ENCODE measurements around the gene WBP2.

GRCh38 chr17:75830164-75831031 is 24.7 kb downstream of the WBP2 start:
- TF ChIP-seq POLR2AphosphoS5 (IDR thresholded peaks at IDR 0.05; ENCODE audit: borderline replicate concordance, low read depth, low read length) (no peak), EZH2 (IDR thresholded peaks at IDR 0.05) (no peak), FOXP2 (optimal IDR thresholded peaks at IDR 0.05; ENCODE audit: control extremely low read depth, extremely low read length, insufficient read depth) (no peak)

All from SK-N-MC (cell line).